Stimulated activated CD8-positive, alpha-beta memory T cell treated with anti-CD3 and anti-CD28 coated beads, Interleukin-15, amount 100 ng/mL, for 24 hours (primary cell): Measurements from ENCODE around the gene SEBOX.
A peak's percentile ranks its signal among the peaks of the same experiment; 100 is the strongest.

Experiments
- DNase-seq: peaks from one replicate; pipeline ENCODE4 v3.0.0-alpha.2; 2020; ENCODE audit warnings: low read depth

Gene SEBOX

GRCh38 chr17:28364665-28365363 is at the start of gene SEBOX:
TSS of gene SEBOX (minus strand) at chr17:28365199. CDS start at chr17:28365151, 48 bp downstream.
- DNase-seq = no peak

- no peak for DNase-seq
Measured at GRCh38 chr17:28413804-28414203, 48.8 kb upstream of the SEBOX start.

- no peak for DNase-seq
Measured at GRCh38 chr17:28412099-28412498, 47.1 kb upstream of the SEBOX start.

GRCh38 chr17:28407974-28408306 is 42.9 kb upstream of the SEBOX start:
- DNase-seq = no peak

GRCh38 chr17:28407130-28407973 is 42.4 kb upstream of the SEBOX start:
- DNase-seq = no peak

- no peak for DNase-seq
Measured at GRCh38 chr17:28406473-28406814, 41.4 kb upstream of the SEBOX start.

- peak; percentile 39 for DNase-seq
Measured at GRCh38 chr17:28405632-28406472, 40.9 kb upstream of the SEBOX start, which contains the start of gene SLC46A1. TSS of gene SLC46A1 (minus strand) at chr17:28406212. CDS start at chr17:28406114, 98 bp downstream.

GRCh38 chr17:28404812-28405570 is 40.0 kb upstream of the SEBOX start:
- DNase-seq = no peak

GRCh38 chr17:28404461-28404811 is 39.4 kb upstream of the SEBOX start:
- DNase-seq = no peak

GRCh38 chr17:28404007-28404406 is 39.0 kb upstream of the SEBOX start:
- DNase-seq = no peak

GRCh38 chr17:28402844-28403243 is 37.8 kb upstream of the SEBOX start:
- DNase-seq = no peak

- no peak for DNase-seq
Measured at GRCh38 chr17:28402224-28402630, 37.2 kb upstream of the SEBOX start.

GRCh38 chr17:28399808-28400207 is 34.8 kb upstream of the SEBOX start:
- no peak for DNase-seq

- DNase-seq = no peak
Measured at GRCh38 chr17:28398280-28398981, 33.4 kb upstream of the SEBOX start.

- DNase-seq = no peak
Measured at GRCh38 chr17:28397687-28398279, 32.8 kb upstream of the SEBOX start.

GRCh38 chr17:28397275-28397674 is 32.3 kb upstream of the SEBOX start:
- DNase-seq = no peak

GRCh38 chr17:28396635-28397239 is 31.7 kb upstream of the SEBOX start:
- no peak for DNase-seq

GRCh38 chr17:28395968-28396367 is 31.0 kb upstream of the SEBOX start:
- no peak for DNase-seq

GRCh38 chr17:28395426-28395825 is 30.4 kb upstream of the SEBOX start:
- no peak for DNase-seq

- no peak for DNase-seq
Measured at GRCh38 chr17:28394337-28395116, 29.5 kb upstream of the SEBOX start.
